Activated CD8-positive, alpha-beta T cell treated with anti-CD3 and anti-CD28 coated beads for 36 hours (primary cell): ENCODE measurements around the gene NXNL1. TPM values are rescaled to one million over a fixed set of nuclear protein-coding genes. Genes with fewer than 3 reads are reported as not detected.
A peak's percentile ranks its signal among the peaks of the same experiment; 100 is the strongest.

Experiments used
- ATAC-seq: fragments of 200-7000 bp; cut with Tn5 transposase; one replicate; pipeline ENCODE4 v1.10.0; 2021; ENCODE audit warnings: mild to moderate bottlenecking, moderate library complexity
- CTCF ChIA-PET: fragments of 350-600 bp; sonication (Branson Sonifier 250); formaldehyde crosslinking; loops from one replicate; lab custom pipeline; 2021; ENCODE audit warnings: antibody characterized with exemption; lab: Charles Lee
- POLR2A ChIA-PET: fragments of 350-600 bp; sonication (Branson Sonifier 250); formaldehyde crosslinking; loops from one replicate; lab custom pipeline; 2021; ENCODE audit warnings: antibody characterized with exemption; lab: Charles Lee
- DNase-seq: peaks from one replicate; pipeline ENCODE4 v3.0.0-alpha.2; 2020
- H3K27ac Mint-ChIP-seq: one replicate; pipeline ENCODE4 v1.8.0; 2021; ENCODE audit warnings: mild to moderate bottlenecking, mixed read lengths
- H3K27me3 Mint-ChIP-seq: one replicate; pipeline ENCODE4 v1.8.0; 2021; ENCODE audit warnings: mixed read lengths
- H3K36me3 Mint-ChIP-seq: one replicate; pipeline ENCODE4 v1.8.0; 2021; ENCODE audit warnings: low read depth, mixed read lengths
- H3K4me1 Mint-ChIP-seq: one replicate; pipeline ENCODE4 v1.8.0; 2021; ENCODE audit warnings: low read depth, mixed read lengths
- H3K4me3 Mint-ChIP-seq: one replicate; pipeline ENCODE4 v1.8.0; 2021; ENCODE audit warnings: mild to moderate bottlenecking, moderate library complexity, mixed read lengths
- H3K9me3 Mint-ChIP-seq: one replicate; pipeline ENCODE4 v1.8.0; 2021; ENCODE audit warnings: mixed read lengths
- CTCF ChIP-seq: fragments of 200-600 bp; IDR thresholded peaks from one replicate; pipeline ENCODE4 v1.8.0; 2022; ENCODE audit warnings: antibody characterized with exemption, mild to moderate bottlenecking
- intact Hi-C: fragments of 100-400 bp; cut with micrococcal nuclease; formaldehyde crosslinking; loops from one replicate; pipeline ENCODE4 v1.10.0; 2022
- total RNA-seq, 2 experiments: library from RNA; stranded (reverse); gene quantifications; one replicate each; pipeline ENCODE4 v1.2.3, GENCODE V29; 2021

Gene NXNL1
- total RNA-seq, 2 experiments from 2014 or later = not detected

- CTCF ChIA-PET = interaction anchor here (1.2 to 2.2 kb wide), 3 partner anchors 15 to 66 kb away, joined by 3 to 6 read pairs (median 4); no protein-coding TSS in a partner anchor
- intact Hi-C loops = loop anchor here (10.0 kb wide), 1 partner anchor 47 kb away; the partner anchor contains the start of gene BST2
These were observed 8.9 kb downstream of the NXNL1 start for GRCh38 chr19:17451820-17452219.

GRCh38 chr19:17450264-17451075, 10.3 kb downstream of the NXNL1 start:
- Mint-ChIP-seq H3K9me3 (peaks cover 3% of the 10 kb centered on the region), H3K4me3 (no peak overlapping the region), H3K36me3 (no peaks in the 10 kb centered on the region), H3K27ac (no peak overlapping the region), H3K4me1 (peaks cover 21% of the 10 kb centered on the region), H3K27me3 (peaks cover 29% of the 10 kb centered on the region)
- intact Hi-C loops = loop anchor here (10.0 kb wide), 1 partner anchor 46 kb away; the partner anchor contains the start of gene BST2
- peak; percentile 82 for ATAC-seq
- CTCF ChIA-PET = interaction anchor here (0.9 to 1.4 kb wide), 3 partner anchors 9 to 65 kb away, joined by 3 read pairs; no protein-coding TSS in a partner anchor
- DNase-seq = peak; percentile 73
- TF ChIP-seq CTCF = no peak
- POLR2A ChIA-PET = no interaction called here

More at GRCh38 chr19:17451820-17452219, 8.9 kb downstream of the NXNL1 start:
- DNase-seq (no peak), ATAC-seq (no peak)
- Mint-ChIP-seq H3K4me3 (no peak overlapping the region), H3K4me1 (peaks cover 21% of the 10 kb centered on the region), H3K36me3 (no peaks in the 10 kb centered on the region), H3K27me3 (peaks cover 39% of the 10 kb centered on the region), H3K27ac (no peak overlapping the region), H3K9me3 (peaks cover 3% of the 10 kb centered on the region)
- POLR2A ChIA-PET = no interaction called here
- no peak for TF ChIP-seq CTCF

- intact Hi-C loops = no loop called here
These were observed 12.4 kb downstream of the NXNL1 start, which contains the start of gene TMEM221 for GRCh38 chr19:17448131-17448967. Gene TMEM221 (minus strand): TSS chr19:17448668. CDS start chr19:17448462, 206 bp downstream.

GRCh38 chr19:17447704-17448130, 13.0 kb downstream of the NXNL1 start:
- H3K4me3 Mint-ChIP-seq = peak overlapping the region; percentile 8
- no peak overlapping the region for H3K27ac Mint-ChIP-seq
- no peaks in the 10 kb centered on the region for H3K36me3 Mint-ChIP-seq
- ATAC-seq (no peak), DNase-seq (no peak)
- peaks cover 2% of the 10 kb centered on the region for H3K9me3 Mint-ChIP-seq
- intact Hi-C loops = no loop called here
- CTCF ChIA-PET = interaction anchor here (0.7 to 1.7 kb wide), 8 partner anchors 9 to 56 kb away, joined by 3 to 6 read pairs (median 3); partner anchors contain the start of gene SLC27A1
- H3K4me1 Mint-ChIP-seq = peaks cover 15% of the 10 kb centered on the region
- no peak for TF ChIP-seq CTCF
- peaks cover 16% of the 10 kb centered on the region for H3K27me3 Mint-ChIP-seq
- POLR2A ChIA-PET = interaction anchor here (1.1 kb wide), 1 partner anchor 56 kb away, joined by 3 read pairs; no protein-coding TSS in a partner anchor

More at GRCh38 chr19:17448131-17448967, 12.4 kb downstream of the NXNL1 start, which contains the start of gene TMEM221:
- H3K4me1 Mint-ChIP-seq = peaks cover 16% of the 10 kb centered on the region
- H3K9me3 Mint-ChIP-seq = peaks cover 3% of the 10 kb centered on the region
- H3K4me3 Mint-ChIP-seq = peak within 1 kb of the TSS; percentile 25
- TF ChIP-seq CTCF = peak; percentile 74
- ATAC-seq = peak; percentile 68
- ChIA-PET POLR2A (interaction anchor here (0.9 to 1.1 kb wide), 2 partner anchors 56 to 156 kb away, joined by 3 read pairs; no protein-coding TSS in a partner anchor), CTCF (interaction anchor here (0.7 to 1.9 kb wide), 10 partner anchors 7 to 56 kb away, joined by 3 to 6 read pairs (median 4); partner anchors contain the start of gene SLC27A1)
- no peak within 1 kb of the TSS for H3K27ac Mint-ChIP-seq
- no peaks in the 10 kb centered on the region for H3K36me3 Mint-ChIP-seq
- peak; percentile 83 for DNase-seq
- peaks cover 17% of the 10 kb centered on the region for H3K27me3 Mint-ChIP-seq
